ENCODE data around the gene PLA2G4E.

Gene PLA2G4E

GRCh38 chr15:42050484-42051255 is 29.8 kb upstream of the PLA2G4E start:
- DNase-seq (ENCODE audit: low read depth in 2 of 2): no peak

- no peak for DNase-seq (ENCODE audit: low read depth in 2 of 2)
Observed at GRCh38 chr15:42048821-42049200, 28.0 kb upstream of the PLA2G4E start.

- DNase-seq (ENCODE audit: low read depth in 2 of 2): no peak
Observed at GRCh38 chr15:42048080-42048820, 27.4 kb upstream of the PLA2G4E start.

GRCh38 chr15:42046597-42046996 is 25.8 kb upstream of the PLA2G4E start:
- no peak for DNase-seq (ENCODE audit: low read depth in 2 of 2)

GRCh38 chr15:42045211-42045615 is 24.4 kb upstream of the PLA2G4E start:
- DNase-seq (ENCODE audit: low read depth in 2 of 2): no peak

GRCh38 chr15:42042602-42043400 is 22.0 kb upstream of the PLA2G4E start:
- no peak for DNase-seq (ENCODE audit: low read depth in 2 of 2)

- DNase-seq (ENCODE audit: low read depth in 2 of 2): no peak
Observed at GRCh38 chr15:42038401-42038800, 17.6 kb upstream of the PLA2G4E start.

- DNase-seq (ENCODE audit: low read depth in 2 of 2): no peak
Observed at GRCh38 chr15:42037656-42038055, 16.8 kb upstream of the PLA2G4E start.

GRCh38 chr15:42036966-42037365 is 16.1 kb upstream of the PLA2G4E start:
- no peak for DNase-seq (ENCODE audit: low read depth in 2 of 2)

GRCh38 chr15:42036112-42036905 is 15.5 kb upstream of the PLA2G4E start:
- no peak for DNase-seq (ENCODE audit: low read depth in 2 of 2)

GRCh38 chr15:42035435-42035761 is 14.6 kb upstream of the PLA2G4E start:
- DNase-seq (ENCODE audit: low read depth in 2 of 2): no peak

- DNase-seq (ENCODE audit: low read depth in 2 of 2): no peak
Observed at GRCh38 chr15:42034628-42035434, 14.0 kb upstream of the PLA2G4E start.

GRCh38 chr15:42033214-42033873 is 12.5 kb upstream of the PLA2G4E start:
- no peak for DNase-seq (ENCODE audit: low read depth in 2 of 2)

GRCh38 chr15:42032376-42033213 is 11.8 kb upstream of the PLA2G4E start:
- DNase-seq (ENCODE audit: low read depth in 2 of 2): no peak

GRCh38 chr15:42031198-42031915 is 10.5 kb upstream of the PLA2G4E start:
- DNase-seq (ENCODE audit: low read depth in 2 of 2): no peak

GRCh38 chr15:42027521-42027920 is 6.7 kb upstream of the PLA2G4E start:
- no peak for DNase-seq (ENCODE audit: low read depth in 2 of 2)

GRCh38 chr15:42024303-42024702 is 3.5 kb upstream of the PLA2G4E start:
- DNase-seq (ENCODE audit: low read depth in 2 of 2): no peak

- DNase-seq (ENCODE audit: low read depth in 2 of 2): no peak
Observed at GRCh38 chr15:42021593-42021992, 751 bp upstream of the PLA2G4E start.

Measured in fibroblast of skin of left quadriceps (primary cell).